Stimulated activated CD4-positive, alpha-beta T cell treated with anti-CD3 and anti-CD28 coated beads, Interleukin-12 subunit alpha, Interleukin-12 subunit beta, amount 100 ng/mL, for 4 hours (primary cell): ENCODE data around the gene CDS2.

ENCODE experiments used
- DNase-seq: peaks from one replicate; pipeline ENCODE4 v3.0.0-alpha.2; 2020

CDS2 gene

GRCh38 chr20:5183731-5184474, 57.1 kb downstream of the CDS2 start:
- DNase-seq: no peak

GRCh38 chr20:5184684-5185083, 57.9 kb downstream of the CDS2 start:
- DNase-seq: no peak

- no peak for DNase-seq
Observed at GRCh38 chr20:5187122-5187521, 60.3 kb downstream of the CDS2 start.

DNA sequence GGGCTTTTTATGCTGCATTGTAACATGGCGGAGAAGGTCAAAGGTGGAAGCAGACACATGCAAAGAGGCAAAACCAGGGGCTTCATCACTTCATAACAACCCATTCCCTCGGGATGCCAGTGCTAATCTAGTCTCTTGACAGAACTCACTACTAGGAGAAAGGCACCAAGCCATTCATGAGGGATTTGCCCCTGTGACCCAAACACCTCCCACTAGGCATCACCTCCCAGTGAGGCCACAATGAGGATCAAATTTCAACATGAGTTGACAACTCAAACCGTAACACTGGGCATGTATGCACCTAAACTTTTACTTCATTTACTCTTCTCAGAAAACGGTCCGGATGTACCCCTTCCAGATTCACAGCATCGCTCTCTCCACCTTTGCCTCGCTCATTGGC, 61.9 kb downstream of the CDS2 start:
- DNase-seq: no peak

- DNase-seq: no peak
Observed at GRCh38 chr20:5189917-5190316, 63.1 kb downstream of the CDS2 start.

DNA sequence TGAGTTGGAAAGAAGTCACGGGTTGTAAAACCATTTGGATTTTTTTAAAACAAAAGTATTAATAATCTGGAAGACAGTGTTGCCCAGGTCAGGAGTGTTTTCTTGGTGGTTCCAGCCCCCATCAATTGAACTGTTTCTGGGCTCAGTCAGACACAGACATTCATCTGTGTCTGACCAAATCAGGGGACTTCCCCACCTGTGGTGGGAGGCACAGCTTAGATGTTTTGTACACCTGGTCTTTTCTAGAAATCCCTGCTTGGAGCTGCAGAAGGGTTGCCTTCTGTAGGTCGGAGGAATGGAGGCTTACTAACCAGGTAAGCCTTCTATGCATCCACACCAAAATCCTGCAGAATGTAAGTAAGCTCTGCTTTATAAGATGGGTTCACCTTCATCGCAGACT, 63.6 kb downstream of the CDS2 start:
- DNase-seq: no peak

- DNase-seq: no peak
Observed at GRCh38 chr20:5191829-5192569, 65.2 kb downstream of the CDS2 start.

- DNase-seq: no peak
Observed at GRCh38 chr20:5192570-5193431, 66.0 kb downstream of the CDS2 start.

DNA sequence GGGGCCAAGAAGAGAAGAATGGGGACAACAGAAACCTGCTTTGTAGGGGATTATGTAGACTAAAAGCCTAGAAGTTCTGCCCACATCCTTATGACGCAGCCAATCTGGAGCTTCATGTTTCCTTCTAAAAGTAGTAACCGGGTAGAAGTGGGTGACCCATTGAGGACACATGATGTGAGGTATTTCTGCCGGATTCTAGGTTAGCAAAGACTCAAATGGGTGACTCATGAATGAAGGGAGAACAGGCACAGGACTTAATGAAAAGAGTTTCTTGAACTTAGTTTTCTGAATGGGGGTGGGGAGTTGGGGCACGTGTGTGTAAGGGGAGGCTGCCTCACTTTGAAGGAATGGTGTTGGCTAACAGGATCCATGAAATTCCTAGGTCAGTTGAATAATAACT, 68.8 kb downstream of the CDS2 start:
- DNase-seq: no peak

GRCh38 chr20:5196149-5196548, 69.3 kb downstream of the CDS2 start:
- no peak for DNase-seq

- no peak for DNase-seq
Observed at GRCh38 chr20:5197270-5197827, 70.5 kb downstream of the CDS2 start.

- DNase-seq: no peak
Observed at GRCh38 chr20:5197847-5198650, 71.2 kb downstream of the CDS2 start.

- DNase-seq: no peak
Observed at GRCh38 chr20:5198651-5198924, 71.8 kb downstream of the CDS2 start.

- no peak for DNase-seq
Observed at GRCh38 chr20:5203380-5203779, 76.6 kb downstream of the CDS2 start.

GRCh38 chr20:5205348-5206210, 78.8 kb downstream of the CDS2 start:
- DNase-seq: peak; percentile 59

DNA sequence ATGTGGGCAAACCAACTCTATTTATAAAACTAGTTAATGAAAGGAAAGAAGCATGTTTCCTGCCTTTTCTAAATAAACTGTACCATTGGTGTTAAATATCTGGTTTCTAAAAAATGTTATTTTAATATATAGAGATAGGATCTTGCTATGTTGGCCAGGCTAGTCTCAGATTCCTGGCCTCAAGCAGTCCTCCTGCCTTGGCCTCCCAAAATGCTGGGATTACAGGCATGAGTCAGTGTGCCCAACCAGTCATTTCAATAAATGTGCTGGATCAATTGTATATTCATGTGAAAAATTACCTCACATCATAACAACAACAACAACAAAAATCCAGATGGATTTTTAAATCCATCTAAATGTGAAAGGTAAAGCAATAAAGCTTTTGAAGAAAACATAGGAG, 80.3 kb downstream of the CDS2 start:
- DNase-seq: no peak

DNA sequence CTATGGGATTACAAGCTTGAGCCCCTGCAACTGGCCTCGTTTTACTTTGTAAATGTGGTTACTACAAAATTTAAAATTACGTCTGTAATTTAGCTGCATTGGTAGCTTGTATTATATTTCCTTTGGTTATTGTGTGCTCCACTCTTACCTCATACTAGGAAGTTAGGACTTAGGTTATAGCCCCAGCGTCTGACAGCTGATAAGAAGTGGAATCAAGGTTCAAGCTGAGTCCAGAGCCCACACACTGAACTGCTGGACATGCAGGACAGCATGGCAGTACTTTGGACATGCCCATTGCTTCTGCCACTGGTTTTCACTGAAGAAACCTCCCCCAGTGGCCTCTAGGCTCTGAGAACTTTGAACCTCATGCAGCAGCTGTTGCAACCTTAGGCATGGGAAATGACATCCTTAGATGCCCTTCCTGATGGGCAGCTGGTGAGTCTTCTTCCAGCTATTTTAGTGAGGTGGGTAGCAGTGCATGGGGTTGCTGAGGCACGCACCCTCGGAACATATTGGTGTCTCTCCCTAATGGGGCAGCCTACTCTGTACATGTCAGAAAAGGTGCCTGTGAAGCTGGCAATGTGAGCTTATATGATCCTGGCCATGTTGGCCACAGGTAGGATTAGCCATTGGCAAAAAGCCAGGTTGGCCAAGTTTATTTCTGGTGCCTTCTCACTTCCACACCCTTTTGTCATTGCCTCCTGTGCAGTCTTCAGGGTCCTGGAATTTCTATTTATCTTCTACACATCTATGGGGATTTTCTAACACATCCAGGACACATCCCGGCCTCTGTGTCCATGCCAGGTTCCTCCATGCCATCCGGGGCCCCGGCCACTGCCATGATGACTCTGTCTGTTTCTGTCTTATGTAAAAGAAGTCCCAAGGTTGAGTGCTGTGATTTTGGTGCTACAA, 85.3 kb downstream of the CDS2 start:
- DNase-seq: no peak

DNA sequence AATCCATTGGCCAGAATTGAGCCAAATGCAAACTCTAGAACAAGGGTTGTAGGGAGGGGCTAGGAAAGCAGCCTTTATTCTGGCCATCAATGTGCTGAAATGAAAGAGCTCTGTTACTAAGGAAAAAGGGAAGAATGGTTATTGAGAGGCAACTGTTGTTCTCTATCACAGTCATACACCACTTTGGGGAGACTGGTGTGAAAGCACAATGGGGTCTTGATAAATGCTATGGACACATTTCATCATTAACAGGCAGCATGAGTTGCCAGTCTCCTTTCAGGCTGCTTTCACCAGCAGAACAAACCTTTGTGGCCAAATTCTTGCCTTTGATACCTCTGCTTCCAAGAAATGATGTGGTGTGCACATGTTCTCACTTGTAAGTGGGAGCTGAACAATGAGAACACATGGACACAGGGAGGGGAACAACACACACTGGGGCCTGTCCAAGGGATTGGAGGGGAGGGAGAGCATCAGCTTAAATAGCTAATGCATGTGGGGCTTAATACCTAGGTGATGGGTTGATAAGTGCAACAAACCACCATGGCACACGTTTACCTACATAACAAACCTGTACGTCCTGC, 86.2 kb downstream of the CDS2 start:
- no peak for DNase-seq

GRCh38 chr20:5214826-5215225, 88.0 kb downstream of the CDS2 start:
- DNase-seq: no peak

DNA sequence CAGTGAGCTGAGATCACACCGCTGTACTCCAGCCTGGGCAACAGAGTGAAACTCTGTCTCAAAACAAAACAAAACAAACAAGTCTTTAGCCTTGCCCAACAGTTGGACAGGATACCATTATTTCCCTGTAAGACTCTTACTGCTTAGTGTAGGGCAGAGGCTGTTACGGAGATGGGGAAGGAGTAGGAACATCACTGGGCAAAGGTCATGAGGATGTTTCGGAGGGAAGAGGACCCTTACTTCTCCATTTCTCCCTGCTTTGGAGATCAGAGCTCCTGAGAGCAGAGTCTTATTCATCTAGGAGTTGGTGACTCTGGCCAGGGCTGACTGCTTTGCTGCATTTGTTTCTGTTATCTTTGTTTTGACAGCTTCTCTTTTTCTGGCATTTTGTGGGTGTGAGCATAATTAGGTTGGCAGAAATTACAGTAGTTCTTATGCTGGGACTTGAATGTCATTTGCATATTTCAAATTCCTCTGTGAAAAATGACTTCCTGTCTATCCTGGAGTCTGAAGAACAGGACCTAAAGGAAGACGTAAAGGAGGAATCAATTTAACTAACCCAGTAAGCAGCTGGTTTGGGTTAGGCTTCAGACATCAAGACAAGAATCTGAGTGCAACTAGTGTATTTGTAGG, 89.0 kb downstream of the CDS2 start:
- DNase-seq: no peak
